ENCODE data around the gene MCOLN1. TPM values are rescaled to one million over a fixed set of nuclear protein-coding genes. Genes with fewer than 3 reads are reported as not detected.

MCOLN1 gene
- total RNA-seq, 1 experiment from 2014 or later = 16.2 TPM

GRCh38 chr19:7478843-7479227 lies 43.6 kb upstream of the MCOLN1 start:
- ChIA-PET CTCF (no interaction called here), POLR2A (no interaction called here)
- peaks cover 46% of the 10 kb centered on the region for H3K36me3 Mint-ChIP-seq (ENCODE audit: insufficient read depth, unreplicated experiment)
- Histone ChIP-seq H3K4me3 (ENCODE audit: low read depth, low read length) (no peak overlapping the region), H3K27me3 (replicated peaks; ENCODE audit: control insufficient read depth, insufficient read depth, low read length) (no peaks in the 10 kb centered on the region), H3K9me3 (no peaks in the 10 kb centered on the region), H3K4me1 (peaks cover 5% of the 10 kb centered on the region; the same call in 1 of the 2 replicates), H3K36me3 (ENCODE audit: control insufficient read depth, insufficient read depth, low read length) (no peaks in the 10 kb centered on the region)
- H3K27me3 Mint-ChIP-seq (ENCODE audit: insufficient read depth, unreplicated experiment) = no peaks in the 10 kb centered on the region
- no TSS peak for BruUV-seq (replicated peaks)
- H3K4me1 Mint-ChIP-seq (ENCODE audit: low read depth, unreplicated experiment) = peaks cover 5% of the 10 kb centered on the region
- H3K27ac Mint-ChIP-seq (ENCODE audit: unreplicated experiment) = no peak overlapping the region
- no peak for DNase-seq
- H3K9me3 Mint-ChIP-seq (ENCODE audit: unreplicated experiment) = no peaks in the 10 kb centered on the region
- no peak overlapping the region for H3K4me3 Mint-ChIP-seq (ENCODE audit: unreplicated experiment)
- TF ChIP-seq CTCF (IDR thresholded peaks at IDR 0.05; ENCODE audit: insufficient read depth in 1 of 2, low read depth in 1 of 2, low read length in 1 of 2, severe bottlenecking in 1 of 2, unreplicated experiment in 1 of 2) = no peak
- intact Hi-C loops (cut with micrococcal nuclease; ENCODE audit: unreplicated experiment) = no loop called here

GRCh38 chr19:7480222-7480969 lies 42.0 kb upstream of the MCOLN1 start:
- Mint-ChIP-seq H3K4me1 (ENCODE audit: low read depth, unreplicated experiment) (peaks cover 5% of the 10 kb centered on the region), H3K27ac (ENCODE audit: unreplicated experiment) (no peak overlapping the region), H3K4me3 (ENCODE audit: unreplicated experiment) (no peak overlapping the region), H3K9me3 (ENCODE audit: unreplicated experiment) (no peaks in the 10 kb centered on the region), H3K27me3 (ENCODE audit: insufficient read depth, unreplicated experiment) (no peaks in the 10 kb centered on the region), H3K36me3 (ENCODE audit: insufficient read depth, unreplicated experiment) (peaks cover 43% of the 10 kb centered on the region)
- BruUV-seq (replicated peaks) = no TSS peak
- no peak for TF ChIP-seq CTCF (IDR thresholded peaks at IDR 0.05; ENCODE audit: insufficient read depth in 1 of 2, low read depth in 1 of 2, low read length in 1 of 2, severe bottlenecking in 1 of 2, unreplicated experiment in 1 of 2)
- DNase-seq = no peak
- Histone ChIP-seq H3K36me3 (ENCODE audit: control insufficient read depth, insufficient read depth, low read length) (no peaks in the 10 kb centered on the region), H3K9me3 (no peaks in the 10 kb centered on the region), H3K27me3 (replicated peaks; ENCODE audit: control insufficient read depth, insufficient read depth, low read length) (no peaks in the 10 kb centered on the region), H3K4me1 (peaks cover 5% of the 10 kb centered on the region; the same call in 1 of the 2 replicates), H3K4me3 (ENCODE audit: low read depth, low read length) (no peak overlapping the region)
- intact Hi-C loops (cut with micrococcal nuclease; ENCODE audit: unreplicated experiment) = no loop called here
- ChIA-PET POLR2A (no interaction called here), CTCF (no interaction called here)

- no peaks in the 10 kb centered on the region for H3K9me3 Mint-ChIP-seq (ENCODE audit: unreplicated experiment)
- H3K27me3 Mint-ChIP-seq (ENCODE audit: insufficient read depth, unreplicated experiment) = no peaks in the 10 kb centered on the region
- no peak overlapping the region for H3K4me3 Mint-ChIP-seq (ENCODE audit: unreplicated experiment)
- Histone ChIP-seq H3K9me3 (no peaks in the 10 kb centered on the region), H3K36me3 (ENCODE audit: control insufficient read depth, insufficient read depth, low read length) (no peaks in the 10 kb centered on the region), H3K4me1 (peaks cover 5% of the 10 kb centered on the region; the same call in 1 of the 2 replicates), H3K27me3 (replicated peaks; ENCODE audit: control insufficient read depth, insufficient read depth, low read length) (no peaks in the 10 kb centered on the region), H3K4me3 (ENCODE audit: low read depth, low read length) (no peak overlapping the region)
- ChIA-PET POLR2A (no interaction called here), CTCF (no interaction called here)
- H3K27ac Mint-ChIP-seq (ENCODE audit: unreplicated experiment) = no peak overlapping the region
- BruUV-seq (replicated peaks) = no TSS peak
- H3K36me3 Mint-ChIP-seq (ENCODE audit: insufficient read depth, unreplicated experiment) = peaks cover 43% of the 10 kb centered on the region
- peaks cover 5% of the 10 kb centered on the region for H3K4me1 Mint-ChIP-seq (ENCODE audit: low read depth, unreplicated experiment)
- intact Hi-C loops (cut with micrococcal nuclease; ENCODE audit: unreplicated experiment) = no loop called here
- no peak for DNase-seq
- no peak for TF ChIP-seq CTCF (IDR thresholded peaks at IDR 0.05; ENCODE audit: insufficient read depth in 1 of 2, low read depth in 1 of 2, low read length in 1 of 2, severe bottlenecking in 1 of 2, unreplicated experiment in 1 of 2)
Measured at GRCh38 chr19:7480970-7481255, 41.5 kb upstream of the MCOLN1 start.

Measured in Caco-2 (cell line).